ENCODE results near the gene AGBL1.

AGBL1 gene

DNA sequence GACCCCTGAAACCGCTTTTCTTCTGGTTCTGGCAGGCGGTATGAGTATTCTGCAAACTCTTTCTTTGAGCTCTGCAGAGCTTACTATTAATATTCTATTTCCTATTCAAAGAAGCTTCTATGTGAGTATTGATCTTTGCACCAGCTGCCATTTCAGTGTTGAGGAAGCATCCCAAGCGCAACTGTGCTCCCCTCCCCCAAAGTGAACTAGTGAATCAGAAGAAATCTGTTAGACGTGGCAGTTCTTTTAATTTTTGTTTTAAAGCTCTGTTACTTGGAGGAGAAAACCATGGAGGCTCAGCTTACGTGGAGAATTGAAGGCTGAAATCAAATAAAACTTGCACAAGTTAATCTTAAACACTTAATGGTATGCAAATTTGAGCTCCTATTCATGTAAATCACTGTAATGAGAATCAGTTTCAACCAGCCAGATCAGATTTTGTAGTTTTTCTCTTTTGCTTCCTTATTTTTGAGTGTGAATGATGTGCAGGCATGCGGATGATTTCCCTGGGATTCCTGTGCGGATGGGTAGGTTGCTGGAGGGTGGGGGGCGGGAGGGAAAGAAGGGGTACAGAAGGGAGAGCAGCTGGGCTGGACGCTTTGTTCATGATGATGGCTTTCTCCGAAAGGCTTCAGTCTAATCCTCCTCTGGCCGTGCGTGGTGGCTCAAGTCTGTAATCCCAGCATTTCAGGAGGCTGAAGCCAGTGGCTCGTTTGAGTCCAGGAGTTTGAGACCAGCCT lies 16.1 kb upstream of the AGBL1 start:
- DNase-seq, result no peak
- no peak for TF ChIP-seq GATA1 (IDR thresholded peaks at IDR 0.05; ENCODE audit: low read depth, low read length)

DNA sequence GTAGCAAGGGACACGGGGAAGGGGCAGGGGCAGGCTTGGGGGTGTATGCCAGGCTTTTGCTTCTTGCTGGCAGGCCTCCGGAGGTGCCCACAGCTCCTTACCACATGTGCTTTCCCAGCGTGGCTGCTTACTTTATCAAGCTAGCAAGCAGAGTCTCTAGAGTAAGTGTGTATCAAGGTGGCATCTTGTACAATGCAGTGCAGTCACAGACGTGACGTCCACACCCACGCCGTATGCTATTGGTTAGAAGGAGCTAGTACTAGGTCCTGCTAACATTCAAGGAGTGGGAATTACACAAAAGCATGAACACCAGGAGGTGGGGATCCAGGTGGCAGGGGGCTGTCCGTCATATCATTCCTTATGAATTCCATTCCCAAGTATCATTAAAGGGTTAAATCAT lies 15.3 kb upstream of the AGBL1 start:
- DNase-seq, result no peak
- TF ChIP-seq GATA1 (IDR thresholded peaks at IDR 0.05; ENCODE audit: low read depth, low read length) (no peak), POLR2A (IDR thresholded peaks at IDR 0.05; ENCODE audit: low read length) (no peak)

DNA sequence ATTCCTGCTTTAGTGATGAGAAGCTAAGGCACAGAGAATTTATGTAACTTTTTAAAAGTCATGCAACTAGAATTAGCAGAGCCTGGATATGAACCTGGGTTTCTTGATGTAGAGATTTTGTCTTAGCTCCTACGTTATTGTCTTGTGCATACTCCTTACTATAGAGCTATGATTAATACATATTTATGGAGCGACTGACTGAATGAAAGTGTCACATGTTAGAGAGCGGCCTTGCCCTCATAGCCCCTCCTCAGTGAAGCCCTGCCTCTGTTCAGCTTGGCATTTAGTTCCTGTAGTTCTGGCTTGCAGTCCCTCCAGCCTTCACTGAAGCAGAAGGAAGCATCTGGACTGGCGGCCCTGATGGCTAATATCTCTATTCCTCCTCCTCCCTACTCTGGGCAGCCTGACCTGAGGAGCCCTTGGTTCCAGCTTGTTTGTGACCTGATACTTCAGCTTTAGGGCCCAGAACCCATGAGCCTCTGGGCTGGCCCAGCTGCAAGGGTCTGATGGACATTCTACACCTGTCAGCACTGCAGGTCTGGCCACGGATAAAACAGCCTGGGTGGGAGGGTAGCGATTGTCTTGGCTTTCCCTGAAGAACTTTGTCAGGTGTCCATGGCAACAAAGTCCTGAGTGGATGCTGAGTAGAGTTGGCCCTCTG lies 13.4 kb upstream of the AGBL1 start:
- TF ChIP-seq POLR2A (IDR thresholded peaks at IDR 0.05; ENCODE audit: low read length) (no peak), GATA1 (IDR thresholded peaks at IDR 0.05; ENCODE audit: low read depth, low read length) (no peak)
- DNase-seq, result no peak

GRCh38 chr15:86073281-86073680 lies 6.4 kb upstream of the AGBL1 start:
- TF ChIP-seq POLR2A (IDR thresholded peaks at IDR 0.05; ENCODE audit: low read length) (no peak), GATA1 (IDR thresholded peaks at IDR 0.05; ENCODE audit: low read depth, low read length) (no peak)
- DNase-seq, result no peak

DNA sequence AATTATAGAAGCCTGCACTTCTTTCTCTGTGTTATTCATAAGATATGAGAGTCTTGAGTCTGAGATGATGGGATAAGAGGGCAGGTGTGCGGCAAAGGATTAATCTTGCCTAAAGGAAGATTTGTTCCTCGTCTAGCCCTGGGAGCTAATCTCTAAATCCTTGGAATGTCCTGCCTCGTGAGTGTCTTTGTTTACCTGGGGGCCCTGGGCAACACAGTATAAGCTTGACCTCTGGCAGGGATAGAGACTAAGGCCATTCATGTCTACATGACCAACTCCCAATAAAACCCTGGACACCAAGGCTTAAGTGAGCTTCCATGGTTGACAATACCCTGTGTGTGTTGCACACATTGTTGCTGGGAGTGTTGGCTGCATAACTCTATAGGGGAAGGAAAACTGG lies 3.2 kb upstream of the AGBL1 start:
- TF ChIP-seq GATA1 (IDR thresholded peaks at IDR 0.05; ENCODE audit: low read depth, low read length) (no peak), POLR2A (IDR thresholded peaks at IDR 0.05; ENCODE audit: low read length) (no peak)
- DNase-seq, result no peak

GRCh38 chr15:86077070-86077469 lies 2.6 kb upstream of the AGBL1 start:
- DNase-seq, result no peak
- TF ChIP-seq GATA1 (IDR thresholded peaks at IDR 0.05; ENCODE audit: low read depth, low read length) (no peak), POLR2A (IDR thresholded peaks at IDR 0.05; ENCODE audit: low read length) (no peak)

DNA sequence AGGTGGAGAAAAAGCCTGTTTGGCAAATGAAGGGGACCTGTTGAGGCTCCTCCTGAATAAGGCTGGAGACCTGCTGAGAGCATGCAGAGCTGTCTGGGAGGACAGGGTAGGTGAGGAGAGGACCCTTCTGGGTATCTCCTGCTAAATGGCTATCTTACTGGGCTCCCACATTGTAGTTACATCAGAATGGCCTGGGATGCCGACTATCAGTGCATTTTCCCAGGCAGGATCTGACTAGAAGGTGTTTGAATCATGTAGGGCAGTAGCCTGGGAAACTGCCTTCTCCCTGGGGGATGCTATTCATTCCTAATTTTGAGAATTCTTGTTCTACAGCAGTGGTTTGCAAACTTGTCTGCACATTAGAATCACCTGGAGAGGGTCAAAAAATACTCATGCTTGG lies 631 bp downstream of the AGBL1 start:
- TF ChIP-seq POLR2A (IDR thresholded peaks at IDR 0.05; ENCODE audit: low read length), result no peak
- no peak for TF ChIP-seq GATA1 (IDR thresholded peaks at IDR 0.05; ENCODE audit: low read depth, low read length)

GRCh38 chr15:86082619-86083380 lies 3.1 kb downstream of the AGBL1 start:
- DNase-seq, result no peak
- TF ChIP-seq POLR2A (IDR thresholded peaks at IDR 0.05; ENCODE audit: low read length) (no peak), GATA1 (IDR thresholded peaks at IDR 0.05; ENCODE audit: low read depth, low read length) (no peak)

More for the DNA sequence above, 631 bp downstream of the AGBL1 start:
- no peak for DNase-seq

DNA sequence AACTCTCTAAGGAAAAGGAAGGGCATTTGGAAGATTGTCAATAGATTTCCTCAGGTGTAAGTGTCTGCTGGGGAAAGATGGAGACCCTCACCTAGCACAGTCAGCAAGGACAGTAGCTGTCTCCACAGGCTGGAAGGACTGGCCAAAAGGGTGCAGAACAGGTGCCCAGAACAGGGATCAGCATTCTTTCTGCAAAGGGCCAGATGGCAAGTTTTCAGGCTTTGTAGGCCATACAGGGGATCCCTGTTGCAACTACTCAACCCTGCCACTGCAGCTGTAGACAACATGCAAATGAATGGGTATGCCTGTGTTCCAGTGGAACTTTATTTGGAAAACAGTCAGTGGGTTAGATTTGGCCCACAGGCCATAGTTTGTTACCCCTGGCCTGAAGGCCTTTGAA lies 8.1 kb downstream of the AGBL1 start:
- TF ChIP-seq POLR2A (IDR thresholded peaks at IDR 0.05; ENCODE audit: low read length) (no peak), GATA1 (IDR thresholded peaks at IDR 0.05; ENCODE audit: low read depth, low read length) (no peak)
- DNase-seq, result no peak

DNA sequence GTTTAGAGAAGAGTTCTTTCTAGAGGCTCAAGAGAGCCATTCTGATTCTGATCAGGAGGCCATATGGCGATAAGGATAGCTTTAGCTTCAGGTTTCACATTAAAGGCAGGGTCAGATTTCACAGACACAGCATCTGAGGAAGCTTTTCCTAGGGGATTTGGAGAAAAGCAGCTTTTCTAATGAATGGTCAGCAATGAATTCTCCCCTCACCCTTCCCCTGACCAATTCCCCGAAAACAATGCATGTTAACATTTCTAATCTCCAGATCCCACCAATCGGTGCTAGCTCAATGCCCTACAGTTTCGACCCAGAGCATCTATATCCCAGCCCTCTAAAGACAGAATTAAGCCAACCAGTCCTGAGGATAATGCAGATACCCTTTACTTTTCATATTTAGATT lies 9.8 kb downstream of the AGBL1 start:
- no peak for DNase-seq
- TF ChIP-seq GATA1 (IDR thresholded peaks at IDR 0.05; ENCODE audit: low read depth, low read length) (no peak), POLR2A (IDR thresholded peaks at IDR 0.05; ENCODE audit: low read length) (no peak)

GRCh38 chr15:86101818-86102217 lies 22.1 kb downstream of the AGBL1 start:
- TF ChIP-seq POLR2A (IDR thresholded peaks at IDR 0.05; ENCODE audit: low read length) (no peak), GATA1 (IDR thresholded peaks at IDR 0.05; ENCODE audit: low read depth, low read length) (no peak)

GRCh38 chr15:86103825-86104224 lies 24.2 kb downstream of the AGBL1 start:
- TF ChIP-seq GATA1 (IDR thresholded peaks at IDR 0.05; ENCODE audit: low read depth, low read length) (no peak), POLR2A (IDR thresholded peaks at IDR 0.05; ENCODE audit: low read length) (no peak)
- DNase-seq, result no peak

More at GRCh38 chr15:86101818-86102217, 22.1 kb downstream of the AGBL1 start:
- DNase-seq, result no peak

DNA sequence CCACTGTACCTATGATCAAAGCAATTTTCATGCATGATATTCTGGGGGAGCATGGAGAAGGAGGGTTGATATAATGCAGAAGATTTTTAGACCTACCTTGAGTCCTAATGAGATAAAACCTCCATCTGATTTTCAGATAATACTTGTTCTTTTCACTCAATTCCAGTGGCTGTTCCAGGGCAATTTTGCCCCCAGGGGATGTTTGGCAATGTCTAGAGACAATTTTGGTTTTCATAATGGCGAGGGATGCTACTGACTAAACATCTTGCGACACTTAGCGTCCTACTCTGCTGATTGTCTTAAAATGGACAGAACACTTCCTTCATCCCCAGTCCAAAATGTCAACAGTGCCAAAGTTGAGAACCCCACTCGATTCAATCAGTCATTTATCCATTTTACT lies 26.6 kb downstream of the AGBL1 start:
- DNase-seq, result no peak
- TF ChIP-seq GATA1 (IDR thresholded peaks at IDR 0.05; ENCODE audit: low read depth, low read length) (no peak), POLR2A (IDR thresholded peaks at IDR 0.05; ENCODE audit: low read length) (no peak)

DNA sequence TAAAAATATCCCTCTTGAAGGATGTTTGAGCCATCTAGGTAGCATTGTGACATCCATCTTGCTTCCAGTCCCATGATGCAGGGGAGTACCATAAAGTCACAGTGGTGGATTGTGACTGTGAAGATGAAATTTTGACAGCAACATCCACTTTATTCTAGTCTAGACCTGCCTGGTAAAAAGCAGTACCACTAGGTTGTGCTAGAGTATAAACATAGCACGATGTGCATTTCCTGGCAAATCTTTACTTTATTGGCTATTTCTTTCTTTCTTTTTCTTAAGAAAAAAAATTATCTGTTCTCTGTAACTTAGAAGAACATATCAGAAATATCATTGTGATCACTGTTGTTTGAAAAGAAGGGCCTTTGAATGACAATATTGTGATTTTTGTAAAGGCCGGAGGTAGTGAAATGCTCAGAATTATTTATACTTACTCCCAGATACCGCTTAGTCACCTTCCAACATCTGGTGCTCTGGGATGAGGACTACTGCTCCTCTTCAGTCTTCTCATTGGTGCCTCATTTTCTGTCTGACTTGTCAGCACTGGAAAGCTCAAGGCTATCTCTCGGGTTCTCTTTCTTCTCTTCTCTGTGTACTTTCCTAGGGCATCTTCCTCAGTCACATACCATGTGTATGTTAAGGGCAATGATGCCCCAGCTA lies 35.6 kb downstream of the AGBL1 start:
- TF ChIP-seq GATA1 (IDR thresholded peaks at IDR 0.05; ENCODE audit: low read depth, low read length) (no peak), POLR2A (IDR thresholded peaks at IDR 0.05; ENCODE audit: low read length) (no peak)
- no peak for DNase-seq
